ENCODE measurements around the gene PSTPIP2. TPM values are rescaled to one million over a fixed set of nuclear protein-coding genes. Genes with fewer than 3 reads are reported as not detected.
A peak's percentile ranks its signal among the peaks of the same experiment; 100 is the strongest.
"Not testable (repeated sequence)": the region's sequence is repeated elsewhere in the genome, so short reads cannot be mapped to it uniquely, and the experiment has no call there.

PSTPIP2 gene
- 7.9 TPM for total RNA-seq

GRCh38 chr18:46071653-46072375, at the start of gene PSTPIP2:
TSS of gene PSTPIP2 (minus strand) at chr18:46072260. CDS start at chr18:46072188, 72 bp downstream.
- DNase-seq: peak; percentile 28

DNA sequence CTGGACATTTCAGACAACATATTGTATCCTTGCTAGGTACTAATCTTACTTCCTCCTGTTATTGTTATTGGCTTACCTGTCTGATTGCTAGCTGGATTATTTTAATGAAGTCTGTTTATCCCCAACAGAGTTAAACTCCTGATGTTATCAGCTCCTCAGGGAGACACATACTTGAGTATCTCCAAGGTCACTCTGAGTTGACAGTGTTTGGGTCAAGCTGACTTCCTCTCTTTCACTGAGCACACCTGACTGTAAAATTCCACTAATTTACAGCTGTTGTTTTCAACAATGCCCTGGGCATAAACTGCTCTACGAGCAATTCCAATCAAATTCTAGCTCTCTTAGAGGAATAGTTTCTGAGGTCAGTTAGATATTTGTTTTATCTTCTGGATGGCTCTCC, 41.7 kb upstream of the PSTPIP2 start:
- no peak for DNase-seq

DNA sequence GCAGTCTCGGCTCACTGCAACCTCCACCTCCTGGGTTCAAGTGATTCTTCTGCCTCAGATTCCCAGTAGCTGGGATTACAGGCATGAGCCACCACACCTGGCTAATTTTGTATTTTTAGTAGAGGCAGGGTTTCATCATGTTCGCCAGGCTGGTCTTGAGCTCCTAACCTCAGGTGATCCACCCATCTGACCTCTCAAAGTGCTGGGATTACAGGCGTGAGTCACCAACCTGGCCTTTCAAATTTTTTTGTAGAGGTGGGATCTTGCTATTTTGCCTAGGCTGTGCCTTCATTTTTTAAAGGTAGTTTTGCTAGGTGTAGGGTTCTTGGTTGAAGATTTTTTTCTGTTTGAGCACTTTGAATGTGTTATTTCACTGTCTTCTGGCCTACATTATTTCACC, 38.3 kb upstream of the PSTPIP2 start:
- DNase-seq: no peak

DNA sequence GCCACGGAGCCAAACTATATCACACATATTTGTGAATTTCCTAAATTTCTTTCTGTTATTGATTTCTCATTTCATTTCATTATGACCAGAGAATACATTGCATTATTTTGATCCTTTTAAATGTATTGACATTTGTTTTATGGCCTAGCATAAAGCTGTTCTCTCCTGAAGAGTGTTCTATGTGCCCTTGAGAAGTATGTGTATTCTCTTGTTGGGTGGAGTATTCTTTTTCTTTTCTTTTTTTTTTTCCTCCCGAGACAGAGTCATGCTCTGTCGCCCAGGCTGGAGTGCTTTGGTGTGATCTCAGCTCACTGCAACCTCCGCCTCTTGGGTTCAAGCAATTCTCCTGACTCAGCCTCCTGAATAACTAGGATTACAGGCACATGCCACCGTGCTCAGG, 37.3 kb upstream of the PSTPIP2 start:
- no peak for DNase-seq

GRCh38 chr18:46104128-46104911, 32.3 kb upstream of the PSTPIP2 start, which contains the start of gene HAUS1:
TSS of gene HAUS1 (plus strand) at chr18:46104385. CDS start at chr18:46104412, 27 bp downstream.
- DNase-seq: peak; percentile 75

DNA sequence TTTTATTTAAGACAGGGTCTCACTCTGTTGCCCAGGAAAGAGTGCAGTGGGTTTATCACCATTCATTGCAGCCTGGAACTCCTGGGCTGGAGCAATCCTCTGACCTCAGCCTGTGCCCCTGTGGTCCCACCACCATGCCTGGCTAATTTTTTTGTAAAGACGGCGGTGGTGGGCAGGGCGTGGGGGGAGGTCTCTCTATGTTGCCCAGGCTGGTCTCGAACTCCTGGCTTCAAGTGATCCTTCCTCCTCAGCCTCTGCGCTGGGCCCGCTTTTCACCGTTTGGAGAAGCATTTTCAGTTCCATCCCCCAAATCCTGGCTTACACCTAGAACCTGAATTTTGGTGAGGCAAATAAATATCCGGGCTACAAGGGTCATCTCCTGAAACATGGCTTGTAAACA, 27.4 kb upstream of the PSTPIP2 start:
- DNase-seq: no peak

DNA sequence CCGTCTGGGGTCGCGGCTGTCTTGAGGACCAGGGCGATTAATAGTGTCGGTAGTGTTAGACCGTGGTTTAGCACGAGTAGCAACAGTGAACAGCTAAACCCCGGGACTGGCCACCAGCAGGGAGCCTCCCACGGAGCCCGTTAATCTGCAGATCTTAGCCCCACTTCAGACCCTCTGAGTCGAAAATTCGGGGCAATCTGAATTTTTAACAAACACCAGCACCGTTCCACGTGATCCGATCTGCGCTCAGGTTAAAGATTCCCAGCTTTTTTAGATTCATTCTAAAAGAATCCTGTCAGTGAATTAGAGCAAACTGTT, 26.5 kb upstream of the PSTPIP2 start:
- DNase-seq: no peak

- peak; percentile 71 for DNase-seq
Observed at GRCh38 chr18:46097801-46098615, 25.9 kb upstream of the PSTPIP2 start, which contains the start of gene ATP5F1A. TSS of gene ATP5F1A (minus strand) at chr18:46098296. CDS start at chr18:46098231, 65 bp downstream.

DNA sequence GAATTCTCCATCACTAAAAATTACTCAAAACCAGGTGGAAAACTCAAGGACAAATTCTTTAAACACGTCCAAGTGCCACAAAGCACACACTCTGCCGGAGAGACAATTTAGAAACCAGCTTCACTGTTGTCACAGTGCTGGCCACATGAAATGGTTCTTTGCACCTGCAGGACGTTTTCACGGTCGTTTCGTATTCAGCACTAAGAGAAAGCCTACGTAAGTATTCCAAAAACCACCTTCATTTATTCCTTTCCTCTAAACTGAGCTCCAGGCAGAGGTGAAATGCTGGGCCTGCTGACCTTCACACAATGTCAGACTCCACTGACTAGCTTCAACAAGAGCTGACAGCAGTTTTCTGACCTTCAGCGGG, 25.4 kb upstream of the PSTPIP2 start:
- DNase-seq: peak; percentile 3

DNA sequence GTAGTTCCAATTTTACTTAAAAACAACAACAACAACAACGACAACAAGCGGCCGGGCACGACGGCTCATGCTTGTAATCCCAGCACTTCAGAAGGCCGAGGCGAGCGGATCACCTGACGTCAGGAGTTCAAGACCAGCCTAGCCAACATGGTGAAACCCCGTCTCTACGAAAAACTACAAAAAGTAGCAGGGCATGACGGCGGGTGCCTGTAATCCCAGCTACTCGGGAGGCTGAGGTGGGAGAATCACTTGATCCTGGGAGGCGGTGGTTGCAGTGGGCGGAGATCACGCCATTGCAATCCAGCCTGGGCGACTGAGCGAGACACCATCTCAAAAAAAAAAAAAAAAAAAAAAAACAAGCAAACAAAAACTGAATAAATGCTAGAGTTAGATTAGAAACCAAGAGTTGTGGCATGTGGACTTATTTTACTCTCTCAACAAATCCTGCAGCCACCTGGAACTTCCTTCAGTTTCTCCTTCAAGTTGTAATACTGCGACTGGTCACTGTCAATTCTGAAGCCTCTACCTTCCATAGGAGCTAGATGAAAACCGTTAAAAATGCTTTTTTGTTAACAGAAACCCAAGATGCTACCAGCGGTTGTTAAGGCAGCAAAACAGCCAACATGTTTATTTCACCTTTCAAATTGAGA, 24.7 kb upstream of the PSTPIP2 start:
- no peak for DNase-seq

DNA sequence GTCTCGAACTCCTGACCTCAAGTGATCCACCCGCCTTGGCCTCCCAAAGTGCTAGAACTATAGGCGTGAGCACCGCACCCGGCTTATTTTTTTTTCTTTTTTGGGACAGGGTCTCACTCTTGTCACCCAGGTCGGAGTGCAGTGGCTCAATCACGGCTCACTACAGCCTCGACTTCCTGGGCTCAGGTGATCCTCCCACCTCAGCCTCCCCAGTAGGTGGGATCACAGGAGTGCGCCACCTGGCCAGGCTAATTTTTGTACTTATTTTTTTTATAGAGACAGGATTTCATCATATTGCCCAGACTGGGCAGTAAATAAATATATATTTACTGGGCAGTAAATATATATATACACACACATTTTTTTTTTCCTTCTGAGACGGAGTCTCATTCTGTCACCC, 23.5 kb upstream of the PSTPIP2 start:
- DNase-seq: no peak

DNA sequence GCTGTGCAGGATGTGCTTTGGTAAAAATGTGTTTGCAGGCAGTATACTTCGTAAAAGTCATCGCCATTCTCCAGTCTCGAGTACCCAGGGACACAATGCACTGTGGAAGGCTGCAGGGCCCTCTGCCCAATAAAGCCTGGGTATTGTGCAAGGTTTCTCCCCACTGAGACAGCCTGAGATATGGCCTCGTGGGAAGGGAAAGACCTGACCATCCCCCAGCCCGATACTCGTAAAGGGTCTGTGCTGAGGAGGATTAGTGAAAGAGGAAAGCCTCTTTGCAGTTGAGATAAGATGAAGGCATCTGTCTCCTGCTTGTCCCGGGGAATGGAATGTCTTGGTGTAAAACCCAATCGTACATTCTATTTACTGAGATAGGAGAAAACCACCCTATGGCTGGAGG, 16.4 kb upstream of the PSTPIP2 start:
- not testable (repeated sequence) for DNase-seq

DNA sequence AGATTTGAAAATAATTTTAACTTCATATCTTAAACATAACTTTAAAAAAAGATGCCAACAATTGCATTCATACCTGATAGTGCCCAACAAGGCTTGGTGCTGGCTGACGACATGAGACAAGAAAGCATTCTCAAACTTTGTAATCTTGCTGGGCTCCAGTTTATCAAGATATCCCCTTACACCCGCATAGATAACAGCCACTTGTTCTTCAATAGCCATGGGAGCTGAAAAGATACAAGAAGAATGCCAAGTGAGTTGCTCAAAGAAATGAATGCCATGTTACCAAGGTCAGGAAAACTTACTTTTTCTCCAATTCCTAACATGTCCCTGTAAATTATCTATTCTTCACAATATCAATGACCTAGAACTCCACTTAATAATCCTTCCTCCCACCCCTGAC, 12.4 kb upstream of the PSTPIP2 start:
- DNase-seq: no peak

DNA sequence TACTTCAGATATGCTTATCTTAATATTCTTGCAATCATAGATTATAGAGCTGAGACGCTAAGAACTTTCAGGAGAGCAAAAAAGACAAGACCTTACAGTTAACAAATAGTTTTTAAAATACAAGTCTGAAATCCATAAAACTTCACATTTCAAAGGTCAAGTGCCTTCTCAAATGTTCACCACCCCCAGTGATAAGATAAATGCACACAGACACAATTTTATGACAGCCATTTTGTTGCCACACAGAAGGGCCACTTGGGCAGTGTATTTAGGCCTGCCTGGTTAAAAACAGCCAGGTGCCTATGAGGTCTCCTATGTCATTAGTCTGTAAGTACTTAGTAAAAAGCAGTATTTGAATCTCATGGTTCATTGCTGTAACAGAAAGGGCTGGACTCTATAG, 8.1 kb upstream of the PSTPIP2 start:
- no peak for DNase-seq

DNA sequence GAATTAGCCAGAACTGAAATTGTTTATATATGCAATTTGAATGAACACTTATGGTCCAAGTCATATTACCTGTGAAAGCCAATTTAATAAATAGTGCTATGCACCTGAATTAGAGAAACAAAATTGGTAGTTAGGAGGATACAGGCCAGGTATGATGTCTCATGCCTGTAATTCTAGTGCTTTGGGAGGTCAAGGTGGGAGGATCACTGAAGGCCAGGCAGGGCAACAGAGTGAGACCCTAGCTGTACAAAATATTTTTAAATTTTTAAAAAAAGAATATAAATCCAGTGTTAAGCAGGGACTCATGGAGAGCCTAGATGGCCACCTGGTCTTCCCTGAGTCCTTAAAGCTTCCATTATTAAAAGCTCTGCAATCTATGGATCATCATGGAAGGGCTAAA, 7.3 kb upstream of the PSTPIP2 start:
- DNase-seq: no peak

- peak; percentile 51 for DNase-seq
Observed at GRCh38 chr18:46073474-46074331, 1.6 kb upstream of the PSTPIP2 start.

DNA sequence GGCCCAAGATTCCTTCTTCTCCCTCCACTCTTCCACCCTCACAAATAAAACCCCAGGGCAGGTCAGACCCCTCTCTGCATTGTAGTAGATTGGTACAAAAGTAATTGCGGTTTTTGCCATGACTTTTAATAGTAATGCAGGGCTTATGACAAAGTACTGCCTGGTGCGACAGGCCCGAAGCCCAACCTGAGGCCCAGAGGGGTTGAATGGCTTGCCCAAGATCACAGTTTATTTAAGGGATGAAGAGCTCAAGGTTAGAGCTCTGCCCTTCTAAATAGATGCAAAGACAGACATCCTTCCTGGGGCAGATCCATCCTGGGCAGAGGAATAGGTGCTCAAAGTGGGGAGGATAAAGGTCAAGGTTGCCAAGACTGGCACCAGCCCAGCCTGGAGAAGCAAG, 899 bp upstream of the PSTPIP2 start:
- DNase-seq: no peak

GRCh38 chr18:46072376-46072867, 362 bp upstream of the PSTPIP2 start:
- no peak for DNase-seq

- no peak for DNase-seq
Observed at GRCh38 chr18:46070815-46071652, 1.0 kb downstream of the PSTPIP2 start.

DNA sequence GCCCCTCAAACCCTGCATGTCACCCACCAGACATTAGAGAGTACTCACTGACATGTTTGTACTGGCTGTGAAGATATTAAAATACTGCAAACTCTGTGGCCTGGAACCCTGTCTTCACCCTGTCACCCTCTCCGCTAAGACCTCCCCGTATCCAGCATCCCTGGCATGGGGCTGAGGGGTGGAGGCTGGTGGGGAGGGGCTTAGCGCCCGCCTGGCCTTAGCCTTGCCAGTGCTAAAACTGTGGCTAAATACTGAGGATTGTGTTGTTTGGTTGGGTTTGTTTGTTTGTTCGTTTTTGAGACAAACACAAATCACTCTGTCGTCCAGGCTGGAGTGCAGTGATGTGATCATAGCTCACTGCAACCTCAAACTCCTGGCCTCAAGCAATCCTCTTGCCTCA, 1.8 kb downstream of the PSTPIP2 start:
- DNase-seq: no peak
